Stimulated activated CD8-positive, alpha-beta memory T cell treated with anti-CD3 and anti-CD28 coated beads, Interleukin-15, amount 100 ng/mL, for 1 hour (primary cell): ENCODE measurements around the gene ASB6.
"Not testable (repeated sequence)": the region's sequence is repeated elsewhere in the genome, so short reads cannot be mapped to it uniquely, and the experiment has no call there.

Source experiments
- DNase-seq: peaks from one replicate; pipeline ENCODE4 v3.0.0-alpha.2; 2020; ENCODE audit warnings: low read depth

ASB6 gene

DNA sequence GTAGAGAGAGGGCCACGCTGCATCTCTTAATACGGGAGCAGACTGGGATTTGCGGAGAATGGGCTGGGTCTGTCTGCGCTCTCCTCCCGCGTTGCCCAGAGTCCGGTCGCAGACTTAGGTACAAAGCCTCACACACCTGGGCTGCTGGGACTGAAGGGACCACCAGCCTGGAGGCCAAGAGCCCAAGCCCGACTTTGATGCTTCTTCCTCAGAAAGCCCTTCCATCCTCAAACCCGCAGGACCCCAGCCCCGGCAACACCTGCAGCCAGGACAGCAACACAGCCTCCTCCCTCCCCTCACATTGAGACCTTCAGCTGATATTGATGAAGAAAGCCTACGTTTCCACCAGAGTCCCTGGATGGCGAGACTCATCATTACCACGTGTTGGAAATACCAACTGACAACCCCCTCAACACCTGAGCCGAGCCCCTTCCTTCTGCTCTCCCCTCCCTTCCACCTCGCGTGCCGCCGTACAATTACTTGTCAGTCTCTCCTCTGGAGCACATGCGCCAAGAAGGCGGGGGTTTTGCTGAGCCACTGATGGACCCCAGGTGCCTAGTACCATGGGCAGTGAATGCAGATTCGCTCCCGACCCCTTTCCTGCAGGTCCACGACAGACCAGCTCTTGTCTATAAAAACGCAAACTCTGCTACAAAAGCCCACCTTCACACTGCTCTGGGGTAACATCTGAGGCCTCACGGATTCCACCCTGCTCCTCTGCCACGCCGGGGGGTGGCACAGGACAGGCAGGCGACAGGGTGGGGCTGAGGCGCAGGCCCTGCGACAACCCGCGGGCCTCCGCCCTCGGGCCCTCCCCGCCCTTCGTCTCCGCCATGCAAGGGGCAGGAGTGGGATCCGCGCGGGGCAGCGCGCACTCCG is 841 bp downstream of the ASB6 start:
- no peak for DNase-seq

DNA sequence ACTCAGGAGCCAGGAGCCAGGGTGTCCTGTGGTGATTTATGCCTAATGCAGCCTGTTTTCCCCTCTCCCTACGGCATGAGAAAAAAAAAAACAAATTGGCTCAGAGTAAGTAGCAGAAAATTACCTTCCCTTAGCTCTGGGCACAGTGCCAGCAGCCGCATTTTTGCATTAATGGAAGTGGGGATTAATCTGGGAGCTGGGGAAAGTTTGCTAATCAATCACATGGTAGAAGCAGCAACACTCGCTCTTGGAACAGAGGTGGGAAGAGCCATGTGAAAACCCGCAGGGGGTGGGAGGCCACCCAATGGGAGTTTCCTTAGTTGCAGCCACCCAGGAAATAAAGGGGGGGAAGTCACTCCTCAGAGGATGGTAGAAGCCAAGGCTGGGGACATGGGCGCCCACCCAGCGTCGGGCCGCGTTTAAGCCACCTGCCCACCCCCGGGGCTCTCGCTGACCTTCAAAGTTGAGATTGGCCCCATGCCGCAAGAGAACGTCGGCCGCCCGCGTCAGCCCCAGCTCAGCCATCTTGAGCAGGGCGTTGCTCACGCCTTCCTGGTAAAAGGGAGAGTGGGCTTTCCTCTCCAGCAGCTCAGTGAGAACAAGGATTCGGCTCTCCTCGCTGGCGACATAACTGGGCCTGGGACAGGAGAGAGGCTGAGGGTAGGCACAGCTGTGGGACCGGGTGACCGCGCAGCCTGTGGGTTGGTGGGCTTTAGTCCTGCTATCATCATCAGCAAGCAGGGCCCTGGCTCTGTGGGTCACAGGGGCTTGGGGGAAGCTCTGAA is 1.7 kb downstream of the ASB6 start:
- no peak for DNase-seq

DNA sequence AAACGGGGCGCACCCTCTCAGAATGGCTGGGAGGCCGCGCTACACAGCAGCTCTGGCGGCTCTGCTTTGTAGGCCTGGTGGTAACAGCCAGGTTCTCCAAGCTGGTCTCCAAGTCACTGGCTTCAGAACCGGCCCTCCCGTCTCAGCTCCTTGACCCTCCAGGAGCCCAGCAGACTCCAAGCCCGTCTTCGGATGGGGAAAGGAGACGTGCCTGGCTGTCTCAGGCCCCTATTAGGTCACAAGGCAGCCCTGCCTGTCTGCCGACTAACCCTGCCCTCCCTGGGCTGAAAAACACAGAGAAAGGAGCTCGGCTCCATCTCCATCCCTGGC is 2.2 kb downstream of the ASB6 start:
- DNase-seq, result no peak

DNA sequence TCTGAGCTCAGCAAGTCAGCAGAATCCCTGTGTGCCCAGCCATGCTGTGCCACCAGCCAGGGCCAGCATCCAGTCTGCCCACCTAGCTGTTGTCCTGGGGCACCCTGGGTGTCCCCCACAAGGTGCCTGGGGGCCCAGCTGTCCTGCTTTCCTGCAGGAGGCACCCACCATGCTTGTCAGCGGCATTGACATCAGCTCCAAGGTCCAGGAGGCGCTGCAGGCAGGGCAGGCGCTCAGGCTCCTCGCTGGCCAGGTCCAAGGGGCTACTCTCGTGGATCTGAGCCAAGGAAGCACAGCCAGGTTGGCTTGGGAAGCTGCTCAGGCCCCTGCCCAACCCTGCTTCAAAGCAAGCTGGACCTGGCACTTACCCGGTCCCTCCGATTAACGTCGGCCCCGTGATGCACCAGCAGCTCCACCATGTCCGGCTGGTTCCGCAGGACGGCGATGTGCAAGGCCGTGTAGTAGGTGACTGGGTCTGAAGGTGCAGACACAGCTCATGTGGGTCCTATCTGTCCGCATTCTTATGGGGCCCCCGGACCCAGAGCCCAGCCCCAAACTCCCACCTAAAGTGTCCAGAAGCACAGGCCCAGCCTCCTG is 2.8 kb downstream of the ASB6 start:
- DNase-seq, result no peak

DNA sequence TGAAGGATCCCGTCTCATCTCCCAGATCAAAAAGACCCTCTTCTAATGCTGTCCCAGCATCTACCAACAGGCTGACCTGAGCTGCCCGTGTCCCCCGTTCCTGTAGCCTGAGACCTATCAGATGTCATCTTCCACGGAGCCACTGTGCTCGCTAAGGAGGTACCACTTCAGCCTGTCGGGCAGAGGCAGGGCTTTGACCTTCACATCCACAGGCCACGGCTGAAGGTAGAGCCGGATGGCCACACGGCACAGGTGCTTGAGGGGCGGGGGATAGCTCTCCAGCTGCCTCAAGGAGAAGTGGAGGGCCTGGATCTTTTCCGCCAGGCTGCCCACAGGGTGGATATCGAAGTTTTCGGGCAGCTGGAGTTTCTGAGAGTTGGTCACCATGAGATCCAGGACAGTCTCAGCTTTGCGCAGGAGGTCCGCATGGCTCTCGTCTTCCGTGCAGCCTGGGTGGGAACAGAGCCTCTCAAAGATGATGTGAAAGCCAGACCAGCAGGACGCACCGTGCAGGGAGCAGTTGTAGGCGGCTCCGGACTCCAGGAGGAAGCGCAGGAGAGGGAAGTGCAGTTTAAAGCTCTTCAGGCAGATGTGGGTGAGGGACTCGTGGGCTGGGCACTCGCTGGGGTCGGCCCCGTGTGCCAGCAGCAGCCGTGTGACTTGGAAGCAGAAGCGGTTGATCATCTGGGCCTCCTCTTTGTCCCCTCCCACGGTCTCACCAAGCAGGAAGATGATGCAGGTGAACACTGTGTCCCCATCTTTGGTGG is 4.1 kb downstream of the ASB6 start:
- DNase-seq, result no peak

DNA sequence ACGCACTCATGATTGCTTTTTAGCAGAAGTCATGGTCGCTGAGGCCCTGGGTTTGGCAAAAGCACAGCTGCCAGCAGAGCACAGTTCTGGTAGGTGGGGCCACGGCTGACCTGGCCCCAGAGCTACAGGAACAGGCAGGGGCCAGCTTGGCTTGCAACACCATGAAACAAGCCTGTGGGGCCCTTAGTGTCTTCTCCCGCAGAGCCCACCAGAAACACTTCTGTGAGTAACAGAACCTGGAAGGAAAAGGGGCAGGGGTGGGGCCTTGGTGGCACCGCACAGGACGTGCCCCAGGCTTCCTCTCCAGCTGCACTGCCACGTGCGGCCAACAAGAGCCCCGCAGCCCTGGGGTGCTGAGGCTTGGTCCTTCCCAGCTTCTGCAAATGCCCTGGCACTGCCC is 4.8 kb downstream of the ASB6 start:
- DNase-seq, result no peak

DNA sequence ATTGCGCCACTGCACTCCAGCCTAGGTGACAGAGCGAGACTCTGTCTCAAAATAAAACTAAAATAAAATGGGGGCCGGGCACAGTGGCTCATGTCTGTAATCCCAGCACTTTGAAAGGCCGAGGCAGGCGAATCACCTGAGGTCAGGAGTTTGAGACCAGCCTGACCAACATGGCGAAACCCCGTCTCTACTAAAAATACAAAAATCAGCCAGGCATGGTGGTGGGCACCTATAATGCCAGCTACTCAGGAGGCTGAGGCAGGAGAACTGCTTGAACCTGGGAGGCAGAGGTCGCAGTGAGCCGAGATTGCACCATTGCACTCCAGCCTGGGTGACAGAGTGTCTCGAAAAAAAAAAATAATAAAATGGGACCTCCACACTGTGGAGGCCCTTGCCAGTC is 5.6 kb downstream of the ASB6 start:
- DNase-seq, result not testable (repeated sequence)

DNA sequence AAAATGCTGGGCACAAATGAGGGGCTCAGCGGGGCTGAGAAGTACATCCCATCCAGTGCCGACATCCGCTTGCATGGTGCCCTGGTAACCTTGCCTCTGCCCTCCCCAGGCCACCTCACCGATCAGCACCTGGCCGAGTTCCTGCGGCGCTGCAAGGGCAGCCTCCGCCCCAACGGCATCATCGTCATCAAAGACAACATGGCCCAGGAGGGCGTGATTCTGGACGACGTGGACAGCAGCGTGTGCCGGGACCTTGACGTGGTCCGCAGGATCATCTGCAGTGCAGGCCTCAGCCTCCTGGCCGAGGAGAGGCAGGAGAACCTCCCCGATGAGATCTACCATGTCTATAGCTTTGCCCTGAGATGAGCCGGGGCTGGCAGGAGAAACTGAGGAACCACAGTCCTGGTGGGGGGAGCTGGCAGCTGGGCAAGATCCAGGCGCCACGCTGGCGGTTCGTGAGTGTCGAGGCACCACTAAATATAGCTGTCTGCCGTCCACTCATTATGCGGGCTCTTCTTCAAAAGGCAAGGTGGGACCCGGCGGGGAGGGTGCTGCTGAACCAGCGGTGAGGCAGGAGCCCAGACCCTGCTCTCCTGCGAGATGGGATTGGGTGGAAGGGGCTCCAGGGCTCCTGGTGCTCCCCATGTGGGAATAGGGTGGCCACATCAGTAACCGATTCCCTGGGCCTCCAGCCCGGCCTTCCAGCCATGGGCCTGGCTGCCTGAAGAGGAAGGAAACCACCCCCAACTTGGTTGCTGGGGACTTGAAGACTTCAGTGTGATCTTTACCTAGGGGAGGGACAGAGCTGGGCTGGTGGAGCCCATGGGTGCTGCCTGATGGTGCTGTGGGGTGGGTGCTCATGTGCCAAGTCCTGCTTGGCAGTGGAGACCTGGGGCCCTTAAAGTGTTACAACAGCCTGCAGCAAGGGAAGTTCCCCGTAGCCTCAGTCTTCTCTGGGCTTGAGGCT is 6.6 kb downstream of the ASB6 start:
- DNase-seq, result no peak

DNA sequence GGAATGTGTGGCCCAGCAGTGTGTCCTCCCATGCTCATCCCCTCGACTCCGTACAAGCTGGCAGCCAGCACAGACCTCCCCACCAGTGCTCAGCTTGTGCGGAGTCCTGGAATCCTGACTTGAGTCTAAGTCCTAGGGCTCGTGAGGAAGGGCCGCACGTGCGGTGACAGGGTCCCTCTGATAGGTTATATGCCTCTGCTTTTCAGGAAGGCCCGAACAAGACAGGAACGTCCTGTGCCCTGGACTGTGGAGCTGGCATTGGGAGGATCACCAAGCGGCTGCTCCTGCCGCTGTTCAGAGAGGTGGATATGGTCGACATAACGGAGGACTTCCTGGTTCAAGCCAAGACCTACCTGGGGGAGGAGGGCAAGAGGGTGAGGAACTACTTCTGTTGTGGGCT is 8.1 kb downstream of the ASB6 start:
- no peak for DNase-seq

DNA sequence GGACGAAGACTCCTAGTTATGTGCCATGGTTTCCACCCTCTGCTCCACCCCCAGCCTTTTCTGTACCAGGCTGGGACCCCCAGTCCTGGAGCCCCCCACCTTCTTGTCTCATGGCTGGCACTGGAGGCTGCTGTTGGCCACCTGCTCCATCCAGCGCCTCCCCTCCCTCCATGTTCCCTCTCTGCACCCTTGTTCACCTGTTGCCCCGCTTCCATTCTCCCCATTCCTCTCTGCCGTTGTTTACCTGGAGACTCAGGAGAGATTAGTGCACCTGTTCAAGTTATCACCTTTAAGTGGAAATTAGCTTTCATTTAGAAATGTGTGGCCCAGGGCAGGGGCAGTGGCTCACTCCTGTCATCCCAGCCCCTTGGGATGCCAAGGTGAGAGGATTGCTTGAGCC is 8.7 kb downstream of the ASB6 start:
- no peak for DNase-seq

DNA sequence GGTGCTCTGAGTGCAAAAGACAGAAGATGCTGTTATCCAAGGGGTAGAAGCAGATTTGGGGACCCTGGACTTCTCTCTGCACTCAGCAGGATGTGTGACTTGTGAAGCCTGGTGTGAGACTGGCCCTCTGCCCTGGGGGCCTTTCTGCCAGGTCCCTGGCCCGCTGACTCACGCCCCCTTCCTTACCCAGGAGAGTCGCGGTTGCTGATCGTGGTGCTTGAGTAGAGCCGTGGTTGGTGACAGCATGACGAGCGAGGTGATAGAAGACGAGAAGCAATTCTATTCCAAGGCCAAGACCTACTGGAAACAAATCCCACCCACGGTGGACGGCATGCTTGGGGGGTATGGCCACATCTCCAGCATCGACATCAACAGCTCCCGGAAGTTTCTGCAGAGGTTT is 9.5 kb downstream of the ASB6 start:
- no peak for DNase-seq

DNA sequence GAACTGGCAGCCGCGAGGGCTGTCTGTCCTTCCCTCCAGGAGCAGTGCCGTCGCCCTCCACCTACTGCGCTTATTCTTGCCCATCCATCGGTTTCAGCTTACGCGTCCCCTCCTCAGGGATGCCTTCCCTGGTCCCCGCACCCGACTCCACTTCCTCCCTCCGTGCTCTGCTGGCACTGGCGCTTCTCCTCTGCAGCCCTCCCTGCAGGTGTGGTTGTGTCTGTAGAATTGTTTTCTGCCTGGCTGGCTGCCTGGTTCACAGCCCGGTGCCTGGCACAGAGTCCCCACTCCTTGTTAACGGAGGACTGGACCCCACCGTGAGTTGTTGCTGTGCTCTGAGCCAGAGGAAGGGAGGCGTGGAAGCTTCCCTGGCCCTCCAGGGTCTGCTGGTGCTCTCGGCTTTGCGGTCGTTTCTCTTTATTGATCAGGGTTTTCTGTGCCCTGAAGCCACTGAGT is 10.2 kb downstream of the ASB6 start:
- DNase-seq, result no peak

DNA sequence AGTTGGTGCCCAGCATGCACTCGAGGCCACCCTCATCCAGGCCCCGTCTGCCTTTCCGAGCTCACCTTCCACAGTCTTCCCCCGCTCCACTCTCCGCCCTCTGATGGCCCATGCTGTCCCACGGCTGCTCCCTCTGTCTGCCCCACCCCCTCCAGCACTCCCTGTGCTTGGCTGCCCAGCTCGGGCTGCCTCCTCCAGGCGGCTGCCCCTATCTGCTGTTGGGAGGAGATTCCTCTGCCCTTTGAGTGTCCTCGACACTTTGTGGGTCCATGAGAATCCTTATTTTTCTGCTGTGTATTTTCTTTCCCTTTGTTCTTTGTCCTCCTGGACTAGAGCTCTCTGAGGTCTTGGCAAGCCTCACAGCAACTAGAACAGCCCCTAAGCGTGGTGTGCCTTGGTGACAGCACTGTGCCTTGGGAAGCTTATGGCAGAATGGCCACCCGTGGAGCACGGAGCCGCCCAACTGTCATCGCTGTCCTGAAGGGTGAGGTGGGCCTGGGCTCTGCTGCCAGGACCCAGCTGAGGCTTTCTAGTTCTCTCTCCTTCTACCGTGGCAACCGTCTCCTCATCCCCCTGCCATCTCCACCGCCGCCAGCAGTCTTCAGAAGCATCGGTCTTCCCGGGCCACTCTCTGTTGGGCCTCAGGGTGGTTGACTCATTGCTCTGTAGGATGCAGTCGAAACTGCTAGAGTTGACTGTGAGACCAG is 10.8 kb downstream of the ASB6 start:
- DNase-seq, result no peak

DNA sequence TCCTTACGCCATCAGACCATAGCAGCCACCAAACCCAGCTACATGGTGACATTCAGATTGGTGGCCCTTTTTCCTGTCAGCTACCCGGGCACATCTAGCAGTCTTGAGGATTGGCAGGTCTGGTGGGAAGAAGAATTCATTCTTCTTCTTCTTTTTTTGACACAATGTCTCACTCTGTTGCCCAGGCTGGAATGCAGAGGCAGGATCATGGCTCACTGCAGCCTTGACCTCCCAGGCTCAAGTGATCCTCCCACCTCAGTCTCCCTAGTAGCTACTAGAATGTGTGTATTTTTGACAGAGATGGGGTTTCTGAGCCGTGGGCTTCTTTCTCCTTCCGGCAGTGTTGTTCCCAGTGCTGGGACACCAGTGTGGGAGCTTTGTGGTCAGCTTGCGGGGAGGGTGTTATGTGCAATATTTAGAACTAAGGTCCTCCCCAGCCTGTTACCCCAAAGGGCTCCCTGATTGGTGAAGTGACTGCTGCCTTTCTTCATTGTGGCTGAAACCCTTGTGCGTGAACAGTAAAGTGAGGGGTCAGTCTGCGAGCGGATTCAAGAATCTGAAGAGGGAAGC is 12.6 kb downstream of the ASB6 start:
- DNase-seq, result no peak

DNA sequence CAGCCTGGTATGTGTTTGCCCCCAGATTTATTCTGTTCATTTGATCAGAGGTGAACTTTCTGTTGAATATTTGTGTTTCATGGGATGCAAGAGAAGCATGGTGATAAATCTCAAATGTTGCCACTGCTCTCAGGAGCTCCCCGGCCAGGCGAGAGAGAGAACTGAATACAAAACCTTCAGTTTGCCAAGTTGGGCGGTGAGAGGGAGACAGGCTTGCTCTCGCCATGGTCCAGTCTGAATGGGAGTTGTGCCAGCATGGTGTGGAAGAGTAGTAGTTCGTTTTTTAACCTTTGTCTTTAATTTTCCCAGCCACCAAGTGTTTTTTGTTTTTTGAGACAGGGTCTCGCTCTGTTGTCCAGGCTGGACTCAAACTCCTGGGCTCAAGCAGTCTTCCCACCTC is 13.2 kb downstream of the ASB6 start:
- no peak for DNase-seq

DNA sequence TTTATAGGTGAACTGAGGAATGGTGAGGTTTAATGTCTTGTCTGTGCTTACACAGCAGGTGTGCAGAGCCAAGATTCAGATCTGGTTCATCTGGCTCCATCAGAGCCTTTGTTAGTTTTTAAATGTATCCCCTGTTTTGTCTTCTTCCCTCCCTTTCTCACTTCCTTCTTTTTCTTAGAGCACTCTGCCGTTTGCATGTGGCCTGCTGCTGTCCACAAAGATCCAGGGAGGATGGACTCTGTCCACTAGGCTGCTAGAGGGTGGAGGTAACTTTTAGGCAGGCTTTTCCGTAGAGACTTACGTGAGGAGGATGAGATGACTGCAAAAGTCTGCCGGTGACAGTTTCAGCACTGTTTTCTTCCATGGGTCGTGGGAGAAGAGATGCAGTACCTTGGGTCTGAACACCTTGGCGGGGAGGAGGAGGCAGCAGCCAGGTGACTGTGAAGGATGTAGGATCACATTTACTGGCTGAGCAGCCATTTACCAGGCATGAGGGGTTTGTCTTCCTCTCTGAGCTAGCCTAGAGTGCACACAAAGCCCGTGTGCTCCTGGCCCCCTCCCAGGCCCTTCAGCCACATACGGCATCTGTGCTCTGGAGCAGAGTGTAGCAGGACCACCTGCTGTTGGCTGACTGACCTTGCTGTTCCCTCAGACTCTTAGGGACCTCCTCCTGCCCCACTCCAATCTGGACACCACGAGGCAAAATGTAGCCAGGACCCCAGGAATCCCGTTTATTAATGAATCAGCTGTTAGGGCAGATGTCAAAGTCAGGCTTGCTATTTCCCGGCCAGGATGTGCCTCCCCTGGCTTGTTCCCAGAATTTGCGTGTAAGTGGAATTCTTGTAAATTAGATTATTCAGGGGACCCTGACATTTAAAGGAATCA is 14.2 kb downstream of the ASB6 start:
- DNase-seq, result no peak

DNA sequence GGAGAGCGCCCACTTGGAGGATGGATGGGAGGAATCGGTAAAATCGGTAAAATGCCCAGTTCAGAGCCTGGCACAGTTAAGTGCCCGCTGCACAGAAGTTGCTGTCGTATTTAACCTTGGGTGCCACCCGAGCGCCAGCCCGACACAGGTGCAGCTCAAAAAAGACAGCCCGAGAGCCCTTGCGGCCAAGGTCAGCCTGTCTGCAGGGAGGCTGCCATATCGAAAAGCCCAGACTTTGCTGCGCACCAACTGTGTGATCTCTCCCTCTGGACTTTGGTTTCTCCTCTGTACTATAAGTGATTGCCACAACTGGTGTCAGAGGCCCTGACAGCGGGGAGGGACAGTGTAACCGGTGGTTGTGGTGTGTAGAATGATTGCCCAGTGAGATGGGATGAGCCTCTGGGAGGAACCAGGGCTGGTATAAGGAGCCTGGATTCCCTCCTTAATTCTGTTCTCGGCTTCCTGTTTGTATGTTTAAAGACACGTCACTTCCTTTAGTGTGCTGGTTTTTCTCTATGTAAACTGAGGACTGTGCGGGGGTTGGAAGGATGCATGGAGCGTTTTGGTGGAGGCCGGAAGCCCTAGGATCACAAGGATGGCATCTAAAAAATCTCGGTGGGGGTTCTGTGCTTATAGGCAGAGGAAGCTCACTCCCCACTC is 15.2 kb downstream of the ASB6 start:
- DNase-seq, result no peak

DNA sequence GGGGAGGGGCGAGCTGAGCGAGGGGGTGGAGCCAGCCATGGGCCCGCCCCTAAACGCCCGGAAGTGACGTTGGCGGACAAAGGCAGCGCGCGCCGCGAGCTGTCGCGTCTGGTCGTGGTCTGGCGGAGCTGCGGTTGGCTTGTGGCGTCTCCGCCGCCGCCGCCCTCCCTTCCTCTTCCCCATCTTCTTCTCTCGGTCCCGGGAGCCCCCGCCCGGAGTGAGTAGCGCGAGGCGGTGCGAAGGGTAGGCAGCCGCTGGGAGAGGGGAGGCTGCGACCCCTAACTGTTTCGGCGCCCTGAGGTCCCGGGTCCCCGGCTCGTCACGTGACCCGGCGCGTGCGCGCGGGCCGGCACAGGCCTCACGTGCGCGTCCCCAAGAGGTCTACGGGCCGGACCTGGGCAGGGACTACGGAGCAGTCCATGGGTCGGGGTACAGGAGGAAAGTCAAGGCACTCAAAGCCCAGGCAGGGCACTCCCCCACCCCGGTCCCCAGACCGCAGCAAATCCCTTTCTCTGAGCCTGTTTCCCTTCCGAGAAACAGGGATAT is 15.8 kb downstream of the ASB6 start, which contains the start of gene NTMT1:
TSS of gene NTMT1 (plus strand) at position 85 of the 546 bp plus-strand sequence. CDS start 6,541 bp downstream, outside the sequence.
- peak; percentile 86 for DNase-seq
